Measurements from ENCODE around the gene CYGB.

DNA sequence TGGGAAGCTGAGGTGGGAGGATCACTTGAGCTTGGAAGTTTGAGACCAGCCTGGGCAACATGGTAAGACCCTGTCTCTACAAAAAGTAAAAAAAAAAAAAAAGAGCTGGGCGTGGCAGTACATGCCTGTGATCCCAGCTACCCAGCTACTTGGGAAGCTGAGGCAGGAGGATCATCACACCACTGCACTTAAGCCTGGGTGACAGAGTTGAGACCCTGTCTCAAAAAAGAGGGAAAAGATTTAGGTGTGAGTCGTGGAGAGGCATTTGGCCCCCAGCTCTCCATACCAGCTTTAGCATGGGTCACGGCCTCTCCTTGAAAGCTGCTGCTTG lies 29.1 kb upstream of the CYGB start:
- TF ChIP-seq, protein P1, sequence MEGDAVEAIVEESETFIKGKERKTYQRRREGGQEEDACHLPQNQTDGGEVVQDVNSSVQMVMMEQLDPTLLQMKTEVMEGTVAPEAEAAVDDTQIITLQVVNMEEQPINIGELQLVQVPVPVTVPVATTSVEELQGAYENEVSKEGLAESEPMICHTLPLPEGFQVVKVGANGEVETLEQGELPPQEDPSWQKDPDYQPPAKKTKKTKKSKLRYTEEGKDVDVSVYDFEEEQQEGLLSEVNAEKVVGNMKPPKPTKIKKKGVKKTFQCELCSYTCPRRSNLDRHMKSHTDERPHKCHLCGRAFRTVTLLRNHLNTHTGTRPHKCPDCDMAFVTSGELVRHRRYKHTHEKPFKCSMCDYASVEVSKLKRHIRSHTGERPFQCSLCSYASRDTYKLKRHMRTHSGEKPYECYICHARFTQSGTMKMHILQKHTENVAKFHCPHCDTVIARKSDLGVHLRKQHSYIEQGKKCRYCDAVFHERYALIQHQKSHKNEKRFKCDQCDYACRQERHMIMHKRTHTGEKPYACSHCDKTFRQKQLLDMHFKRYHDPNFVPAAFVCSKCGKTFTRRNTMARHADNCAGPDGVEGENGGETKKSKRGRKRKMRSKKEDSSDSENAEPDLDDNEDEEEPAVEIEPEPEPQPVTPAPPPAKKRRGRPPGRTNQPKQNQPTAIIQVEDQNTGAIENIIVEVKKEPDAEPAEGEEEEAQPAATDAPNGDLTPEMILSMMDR (IDR thresholded peaks at IDR 0.05), result no peak
- TF ChIP-seq POLR2A (IDR thresholded peaks at IDR 0.05), result no peak
